ENCODE data around the gene ADIG.

ADIG gene

DNA sequence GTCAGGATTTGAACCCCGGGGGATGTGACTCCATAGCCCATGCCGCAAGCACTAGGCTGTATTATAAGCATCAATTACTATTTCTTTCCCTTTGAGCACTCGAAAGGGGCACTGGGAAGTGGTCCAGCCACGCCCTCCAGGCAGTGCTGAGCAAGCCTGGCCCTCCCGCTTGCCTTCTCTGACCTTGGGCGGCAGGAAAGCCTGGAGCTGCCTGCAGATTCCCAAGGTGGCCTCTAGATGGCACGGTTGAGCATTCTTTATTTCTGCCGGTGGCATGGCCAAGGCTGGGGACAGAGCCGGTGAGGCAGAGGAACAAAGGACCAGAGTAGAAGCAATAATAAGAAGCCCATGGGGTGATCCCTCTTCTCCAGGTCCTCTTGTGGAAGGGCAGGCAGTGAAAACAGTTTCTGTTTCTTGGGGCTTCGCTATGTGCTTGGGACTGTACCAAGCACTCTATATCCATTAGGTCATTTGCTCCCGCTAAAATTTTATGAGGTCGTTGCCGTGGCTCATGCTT lies 52.6 kb downstream of the ADIG start:
- DNase-seq (ENCODE audit: low spot score) = peak; percentile 50

DNA sequence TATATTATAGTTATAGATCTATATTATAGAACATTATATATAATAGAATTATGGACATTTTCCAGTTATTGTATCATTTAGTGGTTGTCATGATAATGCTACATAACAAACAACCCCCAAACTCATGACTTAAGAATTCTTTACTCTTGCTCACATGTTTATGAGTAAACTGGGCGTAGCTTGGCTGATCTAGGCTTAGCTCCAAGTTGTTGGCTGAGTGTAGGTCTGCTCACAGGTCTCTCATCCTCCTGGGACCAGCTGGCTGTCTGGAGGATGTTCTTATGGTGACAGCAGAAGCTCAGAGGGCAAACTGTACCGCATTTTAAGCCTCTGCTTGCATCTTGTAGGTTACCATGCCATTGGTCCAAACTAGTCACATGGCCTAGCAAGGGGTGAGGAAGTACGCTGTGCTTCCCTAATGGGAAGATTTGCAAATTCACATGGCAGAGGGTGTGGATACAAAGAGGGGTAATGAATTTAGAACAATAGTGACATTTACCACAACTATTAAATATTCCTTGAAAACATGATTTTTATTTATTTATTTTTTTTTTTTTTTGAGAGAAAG lies 54.8 kb downstream of the ADIG start:
- DNase-seq (ENCODE audit: low spot score) = no peak

Data from CD4-positive, alpha-beta T cell treated with Interleukin-15 for 4 hours (primary cell).